Lower lobe of right lung (tissue), 2 donors: ENCODE measurements around the gene L3MBTL4. TPM values are rescaled to one million over a fixed set of nuclear protein-coding genes. Genes with fewer than 3 reads are reported as not detected.

ENCODE experiments used
- ATAC-seq, 2 donors: fragments of 200-7000 bp; cut with Tn5 transposase; one replicate each; pipeline ENCODE4 v1.9.1; 2020 to 2022; ENCODE audit warnings: mild to moderate bottlenecking in 2 of 2, moderate library complexity in 2 of 2
- DNase-seq: peaks from one replicate; pipeline ENCODE4 v3.0.0-alpha.2; 2020
- H3K27ac ChIP-seq: fragments of 200-600 bp; one replicate; pipeline ENCODE4 v1.8.0; 2022
- H3K27me3 ChIP-seq: fragments of 200-600 bp; one replicate; pipeline ENCODE4 v1.8.0; 2022; ENCODE audit warnings: low read depth
- H3K36me3 ChIP-seq: fragments of 200-600 bp; one replicate; pipeline ENCODE4 v1.8.0; 2022; ENCODE audit warnings: mild to moderate bottlenecking
- H3K4me1 ChIP-seq: fragments of 200-600 bp; one replicate; pipeline ENCODE4 v1.8.0; 2022
- H3K4me3 ChIP-seq: fragments of 200-600 bp; one replicate; pipeline ENCODE4 v1.8.0; 2022; ENCODE audit warnings: mild to moderate bottlenecking
- H3K9me3 ChIP-seq: fragments of 200-600 bp; one replicate; pipeline ENCODE4 v1.8.0; 2022
- CTCF ChIP-seq: fragments of 200-600 bp; IDR thresholded peaks from one replicate; pipeline ENCODE4 v1.8.0; 2022; ENCODE audit warnings: antibody characterized with exemption, mild to moderate bottlenecking
- intact Hi-C: fragments of 100-400 bp; cut with DNase I; formaldehyde crosslinking; loops from one replicate; pipeline ENCODE4 v1.11.0; 2022
- total RNA-seq: library from RNA; stranded (reverse); fragmentation: NEBNext Ultra II Directional; extraction: Animal tissue kit (Norgen Biotek cat#: 25700); gene quantifications from one replicate; pipeline ENCODE4 v1.2.1, GENCODE V29; 2021
- donor health status: DM: no; HTN: yes; CAD: no; lungs with severe emphysema.

The L3MBTL4 gene
- total RNA-seq, 1 donor from 2014 or later = 16.9 TPM

GRCh38 chr18:6001867-6002266 lies 412.8 kb downstream of the L3MBTL4 start:
- DNase-seq = no peak
- TF ChIP-seq CTCF = no peak
- H3K36me3 ChIP-seq = no peaks in the 10 kb centered on the region
- intact Hi-C loops = no loop called here
- H3K27me3 ChIP-seq = no peaks in the 10 kb centered on the region
- no peaks in the 10 kb centered on the region for H3K4me1 ChIP-seq
- no peak for ATAC-seq
- peaks cover 7% of the 10 kb centered on the region for H3K9me3 ChIP-seq
- H3K4me3 ChIP-seq = no peak overlapping the region
- no peak overlapping the region for H3K27ac ChIP-seq

GRCh38 chr18:5998907-5999306 lies 415.8 kb downstream of the L3MBTL4 start:
- TF ChIP-seq CTCF = no peak
- H3K9me3 ChIP-seq = peaks cover 7% of the 10 kb centered on the region
- ATAC-seq (no peak), DNase-seq (no peak)
- H3K27me3 ChIP-seq = no peaks in the 10 kb centered on the region
- no peaks in the 10 kb centered on the region for H3K4me1 ChIP-seq
- intact Hi-C loops = no loop called here
- H3K27ac ChIP-seq = no peak overlapping the region
- no peaks in the 10 kb centered on the region for H3K36me3 ChIP-seq
- no peak overlapping the region for H3K4me3 ChIP-seq

- DNase-seq = no peak
- Histone ChIP-seq H3K27ac (no peak overlapping the region), H3K4me3 (no peak overlapping the region), H3K36me3 (no peaks in the 10 kb centered on the region), H3K27me3 (no peaks in the 10 kb centered on the region), H3K4me1 (no peaks in the 10 kb centered on the region), H3K9me3 (peaks cover 7% of the 10 kb centered on the region)
- ATAC-seq = no peak
- intact Hi-C loops = no loop called here
- TF ChIP-seq CTCF = no peak
Observed at GRCh38 chr18:5998166-5998881, 416.4 kb downstream of the L3MBTL4 start.

GRCh38 chr18:5997361-5997760 lies 417.4 kb downstream of the L3MBTL4 start:
- Histone ChIP-seq H3K4me1 (no peaks in the 10 kb centered on the region), H3K27me3 (no peaks in the 10 kb centered on the region), H3K27ac (no peak overlapping the region), H3K4me3 (no peak overlapping the region), H3K36me3 (no peaks in the 10 kb centered on the region), H3K9me3 (peaks cover 7% of the 10 kb centered on the region)
- no peak for TF ChIP-seq CTCF
- intact Hi-C loops = no loop called here
- DNase-seq (no peak), ATAC-seq (no peak)

- Histone ChIP-seq H3K27ac (no peak overlapping the region), H3K27me3 (no peaks in the 10 kb centered on the region), H3K36me3 (no peaks in the 10 kb centered on the region), H3K4me3 (no peak overlapping the region), H3K9me3 (peaks cover 7% of the 10 kb centered on the region), H3K4me1 (no peaks in the 10 kb centered on the region)
- DNase-seq = no peak
- no peak for ATAC-seq
- intact Hi-C loops = no loop called here
- TF ChIP-seq CTCF = no peak
Observed at GRCh38 chr18:5995626-5996025, 419.1 kb downstream of the L3MBTL4 start.
